Endothelial cell of umbilical vein (primary cell): ENCODE data around the gene AKT3. TPM values are rescaled to one million over a fixed set of nuclear protein-coding genes. Genes with fewer than 3 reads are reported as not detected.
A peak's percentile ranks its signal among the peaks of the same experiment; 100 is the strongest.

Experiments used
- BruUV-seq: library from RNA; stranded (reverse); fragments of 400-500 nt; replicated peaks from 2 replicates; lab custom pipeline; 2021; lab: Mats Ljungman, UMichigan
- CTCF ChIA-PET: fragments of 300-600, 350-600 bp; sonication (Branson Sonifier 250); formaldehyde crosslinking; loops from one replicate; lab custom pipeline; 2021; ENCODE audit warnings: antibody characterized with exemption, inconsistent platforms; lab: Charles Lee
- POLR2A ChIA-PET: fragments of 300-600, 350-600 bp; sonication (Branson Sonifier 250); formaldehyde crosslinking; loops from one replicate; lab custom pipeline; 2021; ENCODE audit warnings: antibody characterized with exemption, inconsistent platforms; lab: Charles Lee
- DNase-seq: peaks from one replicate; pipeline ENCODE4 v3.0.0-alpha.2; 2011; ENCODE audit warnings: low read depth, low spot score
- FAIRE-seq: peaks from 2 replicates; lab custom pipeline; 2011; peaks lifted over from hg19 to GRCh38; lab: Jason Lieb, UNC
- H2AFZ ChIP-seq: 2 replicates; pipeline ENCODE4 v1.6.0; 2012; ENCODE audit warnings: low read depth, low read length, control low read depth, inconsistent platforms
- H3K27ac ChIP-seq: 2 replicates; pipeline ENCODE4 v1.5.1; 2011; ENCODE audit warnings: low read depth, mild to moderate bottlenecking, control low read depth, low read length, moderate library complexity; ENCODE audit not compliant: insufficient read depth
- H3K27me3 ChIP-seq, 2 experiments: 2 replicates each; pipeline versions ENCODE4 v1.6.0 to v1.6.1; 2011; ENCODE audit warnings: low read length in 2 of 2, mixed read lengths in 1 of 2; ENCODE audit not compliant: control insufficient read depth in 2 of 2, insufficient read depth in 2 of 2
- H3K36me3 ChIP-seq, 2 experiments: 2 replicates in 1 of 2; 3 replicates in 1 of 2; pipeline ENCODE4 v1.5.1; 2011; ENCODE audit warnings: low read length in 2 of 2, mild to moderate bottlenecking in 1 of 2, moderate library complexity in 1 of 2; ENCODE audit not compliant: control insufficient read depth in 2 of 2, insufficient read depth in 2 of 2; ENCODE audit errors: extremely low read depth in 1 of 2
- H3K4me1 ChIP-seq: 3 replicates; pipeline ENCODE4 v1.5.1; 2011; ENCODE audit warnings: mild to moderate bottlenecking, low read length; ENCODE audit not compliant: control insufficient read depth, insufficient read depth; ENCODE audit errors: extremely low read depth
- H3K4me2 ChIP-seq: 2 replicates; pipeline ENCODE4 v1.6.1; 2011; ENCODE audit warnings: low read length, control low read depth, mixed read lengths; ENCODE audit not compliant: insufficient read depth
- H3K4me3 ChIP-seq, 3 experiments: fragments of 200-600 bp in 1 of 3; sonication (generic), shearing (Covaris generic) in 1 of 3; replicated peaks in 1 of 3; 2 replicates each; pipeline ENCODE4 v1.5.1; 2011 to 2016; ENCODE audit warnings: control low read depth in 3 of 3, low read length in 3 of 3, mild to moderate bottlenecking in 2 of 3, inconsistent platforms in 1 of 3, low read depth in 1 of 3, moderate library complexity in 1 of 3; ENCODE audit not compliant: insufficient read depth in 1 of 3
- H3K79me2 ChIP-seq: 2 replicates; pipeline ENCODE4 v1.6.0; 2012; ENCODE audit warnings: low read length, inconsistent platforms; ENCODE audit not compliant: control insufficient read depth, insufficient read depth
- H3K9ac ChIP-seq: replicated peaks from 2 replicates; pipeline ENCODE3; 2011; ENCODE audit warnings: low read length, control low read depth; ENCODE audit not compliant: insufficient read depth; ENCODE audit errors: extremely low read depth
- H3K9me1 ChIP-seq: replicated peaks from 3 replicates; pipeline ENCODE4 v1.6.0; 2011; ENCODE audit warnings: mild to moderate bottlenecking, low read length; ENCODE audit not compliant: control insufficient read depth, insufficient read depth; ENCODE audit errors: extremely low read depth
- H3K9me3 ChIP-seq: replicated peaks from 2 replicates; pipeline ENCODE4 v1.5.1; 2012; ENCODE audit warnings: low read length, inconsistent platforms; ENCODE audit not compliant: control insufficient read depth, insufficient read depth
- H4K20me1 ChIP-seq: replicated peaks from 2 replicates; pipeline ENCODE3; 2011; ENCODE audit warnings: mild to moderate bottlenecking, low read length; ENCODE audit not compliant: control insufficient read depth, insufficient read depth; ENCODE audit errors: extremely low read depth
- EZH2 ChIP-seq: IDR thresholded peaks from 2 replicates; pipeline ENCODE4 v1.6.1; 2012; ENCODE audit warnings: borderline replicate concordance, low read depth, mild to moderate bottlenecking, moderate library complexity, low read length, inconsistent platforms; ENCODE audit not compliant: severe bottlenecking
- FOS ChIP-seq: IDR thresholded peaks from 2 replicates; pipeline ENCODE4 v1.6.1; 2011; ENCODE audit warnings: mild to moderate bottlenecking, low read length, moderate library complexity, borderline replicate concordance; ENCODE audit not compliant: insufficient read depth
- GATA2 ChIP-seq: IDR thresholded peaks from 2 replicates; pipeline ENCODE4 v1.7.0; 2011; ENCODE audit warnings: low read depth, mild to moderate bottlenecking, moderate library complexity, mixed read lengths, low read length; ENCODE audit not compliant: insufficient read length, insufficient read depth
- JUN ChIP-seq: IDR thresholded peaks from 2 replicates; pipeline ENCODE4 v1.6.1; 2011; ENCODE audit warnings: borderline replicate concordance, low read depth; ENCODE audit not compliant: insufficient read length, insufficient read depth
- MYC ChIP-seq: IDR thresholded peaks from one replicate; pipeline ENCODE4 v1.6.1; 2011; ENCODE audit warnings: mild to moderate bottlenecking, low read depth, low read length
- POLR2A ChIP-seq: IDR thresholded peaks from 2 replicates; pipeline ENCODE4 v1.6.1; 2012; ENCODE audit warnings: low read depth, mild to moderate bottlenecking, control low read depth, low read length
- POLR2AphosphoS5 ChIP-seq: IDR thresholded peaks from 2 replicates; pipeline ENCODE4 v1.6.1; 2012; ENCODE audit warnings: low read depth, mild to moderate bottlenecking, control low read depth, low read length, moderate library complexity; ENCODE audit not compliant: insufficient read depth
- dilution Hi-C: fragments of 300-500 bp; cut with MboI; formaldehyde crosslinking; loops from one replicate; pipeline ENCODE4 v1.15.0; 2019; ENCODE audit warnings: low sequenced_read_pairs; ENCODE audit not compliant: extremely low pct_ligation_motif_present
- intact Hi-C: fragments of 100-400 bp; cut with micrococcal nuclease; formaldehyde crosslinking; loops from one replicate; pipeline ENCODE4 v1.10.0; 2022
- polyA plus RNA-seq, 4 experiments: library from polyadenylated mRNA; depleted of rRNA in 3 of 4; stranded (reverse) in 3 of 4; unstranded in 1 of 4; fragments of >200 nt; gene quantifications; 2 replicates each; pipeline versions ENCODE4 v1.2.1 to v1.2.3, GENCODE V29; 2011 to 2012; ENCODE audit warnings: missing spikeins in 1 of 4
- total RNA-seq: library from RNA; stranded (reverse); gene quantifications from 2 replicates; pipeline ENCODE4 v1.2.3, GENCODE V29; 2021
- TF ChIP-seq, protein P1 (sequence below), 2 donors: IDR thresholded peaks; 1 replicate in 1 of 2; 2 replicates in 1 of 2; pipeline ENCODE4 v1.5.1; 2011; ENCODE audit warnings: low read length in 2 of 2, mild to moderate bottlenecking in 2 of 2, moderate library complexity in 2 of 2, control low read depth in 1 of 2, inconsistent platforms in 1 of 2, low read depth in 1 of 2; ENCODE audit not compliant: insufficient read depth in 1 of 2; ENCODE audit errors: extremely low read depth in 1 of 2
- TF ChIP-seq, protein P2 (sequence below): IDR thresholded peaks from 2 replicates; pipeline ENCODE4 v1.6.1; 2011; ENCODE audit not compliant: insufficient read depth, insufficient read length

The AKT3 gene
- total and polyA plus RNA-seq, 2 donors (not counting 3 experiments of a cell fraction or from before 2014, with no cell fraction given), result 20.6 to 97.1 TPM

DNA sequence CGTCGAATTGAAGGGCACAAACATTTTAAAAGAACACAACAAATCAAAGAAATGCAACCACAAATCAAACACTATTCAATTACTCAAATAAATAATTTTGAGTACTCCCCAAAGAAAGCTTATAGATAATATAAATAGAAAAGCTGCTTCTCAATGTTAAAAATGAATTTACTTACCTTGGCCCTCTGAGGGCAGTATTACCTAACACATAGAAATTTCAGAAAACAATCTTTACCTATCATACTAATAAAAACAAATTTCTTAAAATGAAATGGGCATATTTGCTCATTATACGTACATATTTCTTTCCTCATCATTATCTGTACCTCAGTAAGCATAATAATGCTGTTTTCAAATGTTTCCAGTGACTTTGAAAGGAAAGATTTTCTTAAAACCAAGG is 141.8 kb downstream of the AKT3 start:
- Histone ChIP-seq H3K9ac (no peak overlapping the region), H3K36me3 (no peaks in the 10 kb centered on the region), H3K79me2 (peaks cover 12% of the 10 kb centered on the region), H3K4me1 (peaks cover 2% of the 10 kb centered on the region), H2AFZ (no peak overlapping the region), H3K4me2 (no peak overlapping the region), H3K9me3 (no peaks in the 10 kb centered on the region), H3K9me1 (no peaks in the 10 kb centered on the region), H3K4me3 (no peak overlapping the region), H3K27me3 (no peaks in the 10 kb centered on the region), H3K27ac (no peak overlapping the region), H4K20me1 (no peaks in the 10 kb centered on the region)
- dilution Hi-C loops, result no loop called here
- FAIRE-seq, result no peak
- TF ChIP-seq, protein P1, sequence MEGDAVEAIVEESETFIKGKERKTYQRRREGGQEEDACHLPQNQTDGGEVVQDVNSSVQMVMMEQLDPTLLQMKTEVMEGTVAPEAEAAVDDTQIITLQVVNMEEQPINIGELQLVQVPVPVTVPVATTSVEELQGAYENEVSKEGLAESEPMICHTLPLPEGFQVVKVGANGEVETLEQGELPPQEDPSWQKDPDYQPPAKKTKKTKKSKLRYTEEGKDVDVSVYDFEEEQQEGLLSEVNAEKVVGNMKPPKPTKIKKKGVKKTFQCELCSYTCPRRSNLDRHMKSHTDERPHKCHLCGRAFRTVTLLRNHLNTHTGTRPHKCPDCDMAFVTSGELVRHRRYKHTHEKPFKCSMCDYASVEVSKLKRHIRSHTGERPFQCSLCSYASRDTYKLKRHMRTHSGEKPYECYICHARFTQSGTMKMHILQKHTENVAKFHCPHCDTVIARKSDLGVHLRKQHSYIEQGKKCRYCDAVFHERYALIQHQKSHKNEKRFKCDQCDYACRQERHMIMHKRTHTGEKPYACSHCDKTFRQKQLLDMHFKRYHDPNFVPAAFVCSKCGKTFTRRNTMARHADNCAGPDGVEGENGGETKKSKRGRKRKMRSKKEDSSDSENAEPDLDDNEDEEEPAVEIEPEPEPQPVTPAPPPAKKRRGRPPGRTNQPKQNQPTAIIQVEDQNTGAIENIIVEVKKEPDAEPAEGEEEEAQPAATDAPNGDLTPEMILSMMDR (IDR thresholded peaks at IDR 0.05; ENCODE audit: extremely low read depth in 1 of 2, insufficient read depth in 1 of 2, low read depth in 1 of 2, low read length in 2 of 2), result no peak
- TF ChIP-seq POLR2AphosphoS5 (no peak), JUN (no peak), EZH2 (no peak), POLR2A (no peak), GATA2 (no peak), FOS (no peak), MYC (no peak)
- TF ChIP-seq, protein P2, sequence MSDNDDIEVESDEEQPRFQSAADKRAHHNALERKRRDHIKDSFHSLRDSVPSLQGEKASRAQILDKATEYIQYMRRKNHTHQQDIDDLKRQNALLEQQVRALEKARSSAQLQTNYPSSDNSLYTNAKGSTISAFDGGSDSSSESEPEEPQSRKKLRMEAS, result no peak
- BruUV-seq, result no TSS peak
- ChIA-PET POLR2A (no interaction called here), CTCF (interaction anchor here (0.6 to 1.5 kb wide), 10 partner anchors 40 to 589 kb away, joined by 3 to 8 read pairs (median 4); partner anchors contain the start of gene ZBTB18)
- intact Hi-C loops, result loop anchor here (1.0 to 5.0 kb wide), 3 partner anchors 42 to 565 kb away; no protein-coding TSS in a partner anchor
- peak; percentile 40 for DNase-seq
